ENCODE data around the gene PRR5L. TPM values are rescaled to one million over a fixed set of nuclear protein-coding genes. Genes with fewer than 3 reads are reported as not detected.

PRR5L gene
- total RNA-seq, 4 donors from 2014 or later = 8.8 to 29.7 (median 9.4) TPM

DNA sequence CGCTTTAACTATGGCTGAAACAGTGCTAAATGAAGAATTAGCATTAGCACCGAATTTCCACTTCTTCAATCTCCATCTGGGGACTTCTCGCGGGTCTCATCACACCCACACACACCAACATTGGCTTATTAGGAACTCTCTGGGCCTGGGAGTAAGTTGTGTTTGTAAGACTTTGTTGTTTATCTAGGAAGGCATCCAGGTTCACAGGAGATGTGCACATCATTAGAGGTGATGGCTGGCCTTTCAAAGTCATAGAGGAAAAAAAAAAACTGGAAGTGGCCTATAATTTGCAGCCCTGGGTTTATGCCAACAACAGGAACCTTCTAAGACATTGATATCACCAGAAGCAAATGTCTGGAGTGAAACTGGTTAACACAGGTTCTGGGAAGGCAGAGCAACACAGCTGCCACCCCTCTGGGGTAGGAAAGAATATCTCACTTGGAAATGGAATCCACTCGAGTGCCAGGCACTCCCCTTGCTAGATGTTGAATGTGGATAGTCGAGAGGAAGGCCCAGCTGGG is 129.5 kb downstream of the PRR5L start:
- H3K27ac ChIP-seq = no peak overlapping the region
- DNase-seq (ENCODE audit: low spot score in 2 of 2) = no peak
- H3K4me1 ChIP-seq = peaks cover 0 to 34% (median 0%) of the 10 kb centered on the region in 4 donors
- no peaks in the 10 kb centered on the region for H3K9me3 ChIP-seq
- H3K4me3 ChIP-seq = no peak overlapping the region
- TF ChIP-seq POLR2A (IDR thresholded peaks at IDR 0.05) (no peak), EP300 (IDR thresholded peaks at IDR 0.05) (no peak)
- TF ChIP-seq, protein P1, sequence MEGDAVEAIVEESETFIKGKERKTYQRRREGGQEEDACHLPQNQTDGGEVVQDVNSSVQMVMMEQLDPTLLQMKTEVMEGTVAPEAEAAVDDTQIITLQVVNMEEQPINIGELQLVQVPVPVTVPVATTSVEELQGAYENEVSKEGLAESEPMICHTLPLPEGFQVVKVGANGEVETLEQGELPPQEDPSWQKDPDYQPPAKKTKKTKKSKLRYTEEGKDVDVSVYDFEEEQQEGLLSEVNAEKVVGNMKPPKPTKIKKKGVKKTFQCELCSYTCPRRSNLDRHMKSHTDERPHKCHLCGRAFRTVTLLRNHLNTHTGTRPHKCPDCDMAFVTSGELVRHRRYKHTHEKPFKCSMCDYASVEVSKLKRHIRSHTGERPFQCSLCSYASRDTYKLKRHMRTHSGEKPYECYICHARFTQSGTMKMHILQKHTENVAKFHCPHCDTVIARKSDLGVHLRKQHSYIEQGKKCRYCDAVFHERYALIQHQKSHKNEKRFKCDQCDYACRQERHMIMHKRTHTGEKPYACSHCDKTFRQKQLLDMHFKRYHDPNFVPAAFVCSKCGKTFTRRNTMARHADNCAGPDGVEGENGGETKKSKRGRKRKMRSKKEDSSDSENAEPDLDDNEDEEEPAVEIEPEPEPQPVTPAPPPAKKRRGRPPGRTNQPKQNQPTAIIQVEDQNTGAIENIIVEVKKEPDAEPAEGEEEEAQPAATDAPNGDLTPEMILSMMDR (IDR thresholded peaks at IDR 0.05) = no peak
- no peaks in the 10 kb centered on the region for H3K36me3 ChIP-seq
- 55 to 58% methylated on average over 6 of the region's 6 CpGs for WGBS, 2 donors
- no peaks in the 10 kb centered on the region for H3K27me3 ChIP-seq

DNA sequence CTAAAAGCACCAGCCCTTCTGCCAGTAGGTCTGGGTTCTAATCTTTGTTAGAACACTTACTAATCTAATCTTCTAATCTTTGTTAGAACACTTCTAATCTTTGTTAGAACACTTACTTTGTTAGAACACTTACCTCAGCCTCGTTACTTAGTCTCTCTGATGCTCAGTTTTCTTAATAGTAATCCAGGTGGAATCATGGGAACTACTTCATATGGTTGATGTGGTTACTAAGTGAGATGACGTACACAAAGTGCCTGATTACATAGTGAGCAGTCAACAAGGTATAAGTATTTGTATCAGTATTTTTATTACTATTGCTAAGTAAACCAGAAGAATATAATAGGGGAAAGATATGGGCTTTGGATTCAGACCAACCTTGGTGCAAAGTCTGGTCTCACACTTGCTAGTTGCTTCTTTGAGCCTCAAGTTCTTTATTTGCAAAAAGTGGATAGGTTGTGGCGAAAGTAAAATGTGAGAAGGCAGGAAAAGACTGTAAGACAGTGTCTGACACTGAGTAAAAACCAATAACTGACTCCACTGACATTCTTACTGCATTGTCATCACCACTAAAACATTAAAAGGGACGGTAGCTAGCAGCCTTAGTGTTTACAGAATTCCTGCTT is 130.2 kb downstream of the PRR5L start:
- WGBS, 2 donors = 84 to 87% methylated on average over 4 of the region's 4 CpGs
- TF ChIP-seq EP300 (IDR thresholded peaks at IDR 0.05) (no peak), POLR2A (IDR thresholded peaks at IDR 0.05) (no peak)
- TF ChIP-seq, protein P1 (IDR thresholded peaks at IDR 0.05) = no peak
- no peak overlapping the region for H3K27ac ChIP-seq
- H3K4me1 ChIP-seq = peaks cover 0 to 28% (median 0%) of the 10 kb centered on the region in 4 donors
- no peaks in the 10 kb centered on the region for H3K27me3 ChIP-seq
- H3K9me3 ChIP-seq = no peaks in the 10 kb centered on the region
- DNase-seq (ENCODE audit: low spot score in 2 of 2) = no peak
- no peak overlapping the region for H3K4me3 ChIP-seq
- no peaks in the 10 kb centered on the region for H3K36me3 ChIP-seq

DNA sequence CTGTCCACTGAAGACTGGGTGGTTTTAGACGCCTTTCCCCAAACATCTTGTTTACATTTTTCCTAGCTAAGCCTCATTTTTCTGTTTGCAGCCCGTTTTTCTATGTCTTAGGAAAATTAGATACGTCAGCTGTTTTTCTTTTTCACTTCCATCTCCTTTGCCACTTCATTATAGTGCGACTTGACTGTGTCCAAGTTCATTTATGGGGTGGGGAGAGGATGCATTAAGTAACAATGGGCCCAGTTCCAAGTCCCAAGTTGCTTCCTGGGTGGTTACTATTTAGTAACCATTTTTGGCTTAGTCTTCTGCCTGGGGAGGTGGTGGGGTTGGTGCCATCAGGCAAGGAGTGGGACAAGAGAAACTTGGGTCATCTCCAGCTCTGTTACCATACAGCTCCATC is 131.0 kb downstream of the PRR5L start:
- TF ChIP-seq POLR2A (IDR thresholded peaks at IDR 0.05) (no peak), EP300 (IDR thresholded peaks at IDR 0.05) (peak in 1 of 2 donors; percentile 67)
- DNase-seq (ENCODE audit: low spot score in 2 of 2) = peak in 1 of 2 donors; percentile 51
- peaks cover 0 to 23% (median 0%) of the 10 kb centered on the region in 4 donors for H3K4me1 ChIP-seq
- H3K27ac ChIP-seq = peak overlapping the region in 1 of 4 donors; percentile 18
- no peak overlapping the region for H3K4me3 ChIP-seq
- H3K36me3 ChIP-seq = no peaks in the 10 kb centered on the region
- no peaks in the 10 kb centered on the region for H3K9me3 ChIP-seq
- H3K27me3 ChIP-seq = no peaks in the 10 kb centered on the region
- 65 to 67% methylated on average over 4 of the region's 4 CpGs for WGBS, 2 donors

DNA sequence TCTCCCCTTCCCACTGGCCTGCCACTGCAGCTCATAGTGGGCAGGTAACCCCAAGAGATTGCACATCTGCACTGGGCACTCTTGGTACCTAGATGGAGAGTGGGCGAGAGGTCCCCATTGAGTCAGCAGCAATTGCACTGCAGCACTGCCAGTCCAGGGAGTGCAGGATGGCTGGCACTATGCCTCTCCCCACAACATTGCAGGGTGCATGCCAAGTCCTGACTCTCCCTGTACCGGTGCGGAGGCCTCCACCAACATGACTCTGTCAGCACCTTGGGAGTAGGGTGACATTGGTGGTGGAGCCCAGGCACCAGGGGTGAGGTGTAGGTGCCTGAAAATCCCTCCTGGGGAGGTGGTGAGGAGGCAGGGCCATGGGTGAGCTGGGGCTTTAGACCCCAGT is 131.8 kb downstream of the PRR5L start:
- H3K27ac ChIP-seq = no peak overlapping the region
- no peak for DNase-seq (ENCODE audit: low spot score in 2 of 2)
- H3K27me3 ChIP-seq = no peaks in the 10 kb centered on the region
- TF ChIP-seq, protein P1 (IDR thresholded peaks at IDR 0.05) = no peak
- TF ChIP-seq POLR2A (IDR thresholded peaks at IDR 0.05) (no peak), EP300 (IDR thresholded peaks at IDR 0.05) (no peak)
- peaks cover 0 to 23% (median 0%) of the 10 kb centered on the region in 4 donors for H3K4me1 ChIP-seq
- no peaks in the 10 kb centered on the region for H3K9me3 ChIP-seq
- H3K36me3 ChIP-seq = no peaks in the 10 kb centered on the region
- H3K4me3 ChIP-seq = no peak overlapping the region
- WGBS, 2 donors = 89 to 100% methylated on average over 3 of the region's 3 CpGs

DNA sequence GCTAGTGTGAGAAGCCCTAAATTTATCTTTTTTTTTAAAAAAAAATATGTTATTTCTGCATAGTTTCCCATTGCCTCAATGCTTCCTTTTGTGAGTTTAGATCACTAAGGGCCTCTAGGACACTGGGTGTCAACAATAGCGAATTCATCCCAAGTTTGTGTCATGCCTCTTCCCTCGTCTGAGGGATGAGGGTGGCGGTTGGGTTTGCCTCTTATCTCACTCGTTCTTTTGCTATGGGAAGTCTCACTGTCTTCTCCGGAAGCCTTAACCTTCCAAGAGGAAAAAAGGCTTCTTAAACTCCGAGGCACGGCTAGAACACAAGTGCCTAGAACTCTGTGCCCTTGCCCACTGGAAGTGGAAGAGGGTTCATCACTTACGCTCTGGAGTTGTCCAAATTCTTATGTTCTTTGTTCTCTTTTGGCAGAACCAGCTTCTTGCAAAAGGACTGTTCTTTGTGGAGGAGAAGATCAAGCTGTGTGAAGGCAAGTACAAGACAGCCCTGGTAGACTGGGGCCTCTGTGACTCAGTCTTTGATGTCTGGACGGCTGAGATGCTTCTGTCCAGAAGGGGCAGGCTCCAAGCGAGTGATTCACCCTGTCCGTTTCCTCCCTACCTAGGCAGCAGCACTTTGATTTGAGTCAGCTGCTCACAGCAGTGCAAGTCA is 135.5 kb downstream of the PRR5L start:
- Histone ChIP-seq H3K36me3 (no peaks in the 10 kb centered on the region), H3K4me1 (peaks cover 0 to 4% (median 0%) of the 10 kb centered on the region in 4 donors), H3K9me3 (no peaks in the 10 kb centered on the region), H3K27me3 (no peaks in the 10 kb centered on the region), H3K27ac (no peak overlapping the region), H3K4me3 (no peak overlapping the region)
- WGBS, 2 donors = 58% methylated on average over 11 of the region's 11 CpGs
- no peak for TF ChIP-seq EP300 (IDR thresholded peaks at IDR 0.05)
- TF ChIP-seq, protein P1 (IDR thresholded peaks at IDR 0.05) = no peak
- TF ChIP-seq POLR2A (IDR thresholded peaks at IDR 0.05) = no peak
- DNase-seq (ENCODE audit: low spot score in 2 of 2) = no peak

Measured in tibial nerve (tissue), 4 donors.